H54 (cell line): ENCODE measurements around the gene PRSS23.
"Not testable (repeated sequence)": the region's sequence is repeated elsewhere in the genome, so short reads cannot be mapped to it uniquely, and the experiment has no call there.

Experiments
- DNase-seq: peaks from one replicate; pipeline ENCODE4 v3.0.0; 2011; ENCODE audit warnings: low spot score, mixed read lengths; ENCODE audit not compliant: insufficient read length
- FAIRE-seq: peaks from 3 replicates; lab custom pipeline; 2011; peaks lifted over from hg19 to GRCh38; lab: Jason Lieb, UNC
- POLR2A ChIP-seq: IDR thresholded peaks from 2 replicates; pipeline ENCODE4 v1.6.1; 2011; ENCODE audit warnings: low read depth, mild to moderate bottlenecking, low read length

Gene PRSS23, protein sequence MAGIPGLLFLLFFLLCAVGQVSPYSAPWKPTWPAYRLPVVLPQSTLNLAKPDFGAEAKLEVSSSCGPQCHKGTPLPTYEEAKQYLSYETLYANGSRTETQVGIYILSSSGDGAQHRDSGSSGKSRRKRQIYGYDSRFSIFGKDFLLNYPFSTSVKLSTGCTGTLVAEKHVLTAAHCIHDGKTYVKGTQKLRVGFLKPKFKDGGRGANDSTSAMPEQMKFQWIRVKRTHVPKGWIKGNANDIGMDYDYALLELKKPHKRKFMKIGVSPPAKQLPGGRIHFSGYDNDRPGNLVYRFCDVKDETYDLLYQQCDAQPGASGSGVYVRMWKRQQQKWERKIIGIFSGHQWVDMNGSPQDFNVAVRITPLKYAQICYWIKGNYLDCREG

GRCh38 chr11:86800076-86800959 is at the start of gene PRSS23:
Gene PRSS23, plus strand, starts transcription at chr11:86800542. Its CDS starts 7,102 bp downstream, at chr11:86807644.
- FAIRE-seq = no peak
- peak; percentile 84 for TF ChIP-seq POLR2A
- DNase-seq = peak; percentile 38

DNA sequence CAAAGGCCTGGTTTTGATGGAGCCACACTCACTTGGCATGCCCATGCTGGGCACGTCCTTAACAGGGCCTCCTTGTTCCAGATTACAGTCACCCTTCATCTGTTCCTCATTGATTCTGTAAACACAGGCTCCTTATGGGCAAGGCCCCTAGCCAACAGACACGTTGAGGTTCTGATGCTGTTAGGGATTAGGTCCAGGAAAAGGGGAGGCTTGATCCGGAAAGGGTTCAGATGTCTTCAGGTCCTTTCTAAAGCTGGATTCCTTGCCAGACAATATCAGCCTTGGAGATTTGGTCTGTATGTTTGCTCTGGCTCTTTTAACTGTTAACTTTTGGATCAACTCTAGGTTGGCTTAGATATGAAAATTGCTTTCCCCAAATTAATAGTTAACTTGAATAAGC is 46.9 kb upstream of the PRSS23 start:
- DNase-seq = no peak
- no peak for TF ChIP-seq POLR2A
- FAIRE-seq = no peak

GRCh38 chr11:86755146-86755545 is 45.2 kb upstream of the PRSS23 start:
- FAIRE-seq = no peak
- TF ChIP-seq POLR2A = no peak

GRCh38 chr11:86758171-86758570 is 42.2 kb upstream of the PRSS23 start:
- FAIRE-seq = no peak
- no peak for DNase-seq
- TF ChIP-seq POLR2A = no peak

More at GRCh38 chr11:86755146-86755545, 45.2 kb upstream of the PRSS23 start:
- DNase-seq = no peak

GRCh38 chr11:86760577-86760976 is 39.8 kb upstream of the PRSS23 start:
- FAIRE-seq = no peak
- no peak for TF ChIP-seq POLR2A
- DNase-seq = no peak

- FAIRE-seq = no peak
These were observed 38.4 kb upstream of the PRSS23 start for GRCh38 chr11:86761978-86762377.

DNA sequence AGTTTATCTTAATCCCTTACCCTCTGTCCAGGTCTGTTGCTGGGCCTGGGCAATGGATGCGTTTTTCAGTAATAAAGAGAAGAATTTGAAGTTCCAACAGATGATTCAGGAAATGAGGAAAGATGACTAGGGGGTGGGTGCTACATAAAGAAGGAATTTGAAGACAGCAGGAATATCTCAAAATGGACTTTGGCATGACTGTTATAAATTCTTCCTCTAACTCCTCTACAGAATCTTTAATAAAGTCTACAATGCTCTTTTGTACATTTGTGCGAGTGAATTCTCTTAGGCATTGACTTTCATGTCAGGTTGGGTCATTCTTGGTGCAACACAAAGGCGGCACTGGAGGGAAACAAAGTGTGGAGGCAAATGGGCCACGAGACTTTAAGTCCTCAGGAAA is 35.1 kb upstream of the PRSS23 start:
- DNase-seq (no peak), FAIRE-seq (no peak)
- no peak for TF ChIP-seq POLR2A

More at GRCh38 chr11:86761978-86762377, 38.4 kb upstream of the PRSS23 start:
- TF ChIP-seq POLR2A = no peak
- DNase-seq = no peak

GRCh38 chr11:86765878-86766277 is 34.5 kb upstream of the PRSS23 start:
- TF ChIP-seq POLR2A = no peak
- DNase-seq (no peak), FAIRE-seq (no peak)

GRCh38 chr11:86769219-86769618 is 31.1 kb upstream of the PRSS23 start:
- TF ChIP-seq POLR2A = no peak
- no peak for DNase-seq
- no peak for FAIRE-seq

DNA sequence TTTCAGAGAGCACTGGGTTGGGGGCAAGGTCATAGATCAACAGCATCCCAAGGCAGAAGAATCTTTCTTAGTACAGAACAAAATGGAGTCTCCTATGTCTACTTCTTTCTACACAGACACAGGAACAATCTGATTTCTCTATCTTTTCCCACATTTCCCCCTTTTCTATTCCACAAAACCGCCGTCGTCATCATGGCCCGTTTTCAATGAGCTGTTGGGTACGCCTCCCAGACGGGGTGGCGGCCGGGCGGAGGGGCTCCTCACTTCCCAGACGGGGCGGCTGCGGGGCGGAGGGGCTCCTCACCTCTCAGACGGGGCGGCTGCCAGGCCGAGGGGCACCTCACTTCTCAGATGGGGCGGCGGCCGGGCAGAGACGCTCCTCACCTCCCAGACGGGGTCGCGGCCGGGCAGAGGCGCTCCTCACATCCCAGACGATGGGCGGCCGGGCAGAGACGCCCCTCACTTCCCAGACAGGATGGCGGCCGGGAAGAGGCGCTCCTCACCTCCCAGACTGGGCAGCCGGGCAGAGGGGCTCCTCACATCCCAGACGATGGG is 29.8 kb upstream of the PRSS23 start:
- not testable (repeated sequence) for FAIRE-seq, DNase-seq

GRCh38 chr11:86772999-86773398 is 27.3 kb upstream of the PRSS23 start:
- TF ChIP-seq POLR2A = no peak
- no peak for FAIRE-seq
- DNase-seq = no peak

- no peak for TF ChIP-seq POLR2A
- FAIRE-seq (no peak), DNase-seq (no peak)
These were observed 26.7 kb upstream of the PRSS23 start for GRCh38 chr11:86773513-86774252.

- FAIRE-seq (no peak), DNase-seq (no peak)
- TF ChIP-seq POLR2A = no peak
These were observed 25.9 kb upstream of the PRSS23 start for GRCh38 chr11:86774417-86774816.
